Measurements from ENCODE around the gene KRT7.
A peak's percentile ranks its signal among the peaks of the same experiment; 100 is the strongest.

Gene KRT7

DNA sequence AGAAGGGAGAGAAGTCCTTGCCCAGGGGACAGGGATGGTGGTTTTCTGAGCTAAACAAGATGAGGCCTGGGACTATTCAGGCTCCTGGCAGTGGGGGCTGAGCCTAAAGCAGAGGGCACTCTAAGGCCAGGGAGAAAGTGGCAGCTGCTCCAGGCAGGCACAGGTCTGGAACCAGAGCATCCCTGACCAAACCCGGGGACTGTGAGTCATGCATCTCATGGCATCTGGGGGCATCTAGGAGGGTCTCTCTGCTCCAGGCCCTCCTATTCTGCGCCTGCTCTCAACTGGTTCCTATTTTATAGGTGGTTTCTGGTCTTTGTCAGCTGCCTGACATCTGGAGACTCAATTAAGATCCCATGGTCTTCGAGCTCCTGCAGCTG, 11.6 kb downstream of the KRT7 start:
- TF ChIP-seq, protein P1, sequence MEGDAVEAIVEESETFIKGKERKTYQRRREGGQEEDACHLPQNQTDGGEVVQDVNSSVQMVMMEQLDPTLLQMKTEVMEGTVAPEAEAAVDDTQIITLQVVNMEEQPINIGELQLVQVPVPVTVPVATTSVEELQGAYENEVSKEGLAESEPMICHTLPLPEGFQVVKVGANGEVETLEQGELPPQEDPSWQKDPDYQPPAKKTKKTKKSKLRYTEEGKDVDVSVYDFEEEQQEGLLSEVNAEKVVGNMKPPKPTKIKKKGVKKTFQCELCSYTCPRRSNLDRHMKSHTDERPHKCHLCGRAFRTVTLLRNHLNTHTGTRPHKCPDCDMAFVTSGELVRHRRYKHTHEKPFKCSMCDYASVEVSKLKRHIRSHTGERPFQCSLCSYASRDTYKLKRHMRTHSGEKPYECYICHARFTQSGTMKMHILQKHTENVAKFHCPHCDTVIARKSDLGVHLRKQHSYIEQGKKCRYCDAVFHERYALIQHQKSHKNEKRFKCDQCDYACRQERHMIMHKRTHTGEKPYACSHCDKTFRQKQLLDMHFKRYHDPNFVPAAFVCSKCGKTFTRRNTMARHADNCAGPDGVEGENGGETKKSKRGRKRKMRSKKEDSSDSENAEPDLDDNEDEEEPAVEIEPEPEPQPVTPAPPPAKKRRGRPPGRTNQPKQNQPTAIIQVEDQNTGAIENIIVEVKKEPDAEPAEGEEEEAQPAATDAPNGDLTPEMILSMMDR (IDR thresholded peaks at IDR 0.05; ENCODE audit: extremely low read depth, missing control alignments): no peak
- DNase-seq (ENCODE audit: low spot score): no peak

DNA sequence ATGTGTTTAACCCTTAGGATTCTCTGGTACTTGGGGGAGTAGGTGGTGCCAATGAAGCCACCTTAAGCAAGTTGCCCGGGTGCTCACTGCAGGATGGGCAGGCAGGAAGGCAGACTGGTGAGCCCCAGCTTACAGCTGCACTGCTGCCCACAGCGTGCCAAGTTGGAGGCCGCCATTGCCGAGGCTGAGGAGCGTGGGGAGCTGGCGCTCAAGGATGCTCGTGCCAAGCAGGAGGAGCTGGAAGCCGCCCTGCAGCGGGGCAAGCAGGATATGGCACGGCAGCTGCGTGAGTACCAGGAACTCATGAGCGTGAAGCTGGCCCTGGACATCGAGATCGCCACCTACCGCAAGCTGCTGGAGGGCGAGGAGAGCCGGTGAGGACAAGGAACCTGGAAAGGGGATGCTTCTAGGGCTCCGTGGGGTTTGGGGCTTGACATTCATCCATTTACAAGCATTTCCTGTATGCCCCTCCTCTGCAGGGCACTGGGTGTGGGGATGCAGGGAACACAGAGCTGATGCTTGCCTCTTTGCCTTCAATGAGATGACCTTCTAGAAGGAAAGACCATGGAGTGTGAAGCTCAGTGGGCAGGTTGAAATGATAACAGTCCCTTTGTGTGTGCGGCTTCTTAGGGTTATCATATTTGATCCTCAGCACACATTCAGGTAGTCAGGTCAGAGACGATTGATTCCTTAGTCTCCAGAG, 12.4 kb downstream of the KRT7 start:
- TF ChIP-seq, protein P1 (IDR thresholded peaks at IDR 0.05; ENCODE audit: extremely low read depth, missing control alignments): no peak
- DNase-seq (ENCODE audit: low spot score): no peak

DNA sequence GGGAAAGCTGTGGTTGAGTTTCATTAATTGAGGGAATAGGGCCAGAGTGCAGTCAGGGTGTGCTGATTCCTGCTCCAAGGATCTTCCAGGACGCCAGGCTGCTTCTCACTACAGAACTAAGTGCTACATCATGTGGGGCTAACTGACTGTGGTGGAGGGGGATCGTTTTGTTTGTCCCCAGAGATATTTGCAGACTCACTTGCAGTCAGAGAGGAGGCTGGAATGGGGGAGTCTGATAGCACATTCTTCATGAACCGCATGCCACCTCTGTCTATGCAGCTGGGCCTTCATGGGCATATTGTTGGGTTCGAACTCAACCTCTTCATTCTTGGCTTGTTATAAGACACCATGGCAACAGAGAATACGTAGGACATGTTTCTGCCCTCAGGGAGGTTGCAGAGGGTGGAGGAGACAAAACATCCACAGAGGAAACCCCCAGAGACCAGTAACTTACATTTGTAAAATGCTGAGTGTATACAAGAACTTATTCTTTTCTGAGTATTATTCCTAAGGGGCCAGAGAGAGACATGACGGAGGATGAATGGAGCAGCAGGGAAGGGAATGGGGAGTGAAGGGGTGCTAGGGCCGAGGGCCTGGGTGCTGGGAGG, 13.0 kb downstream of the KRT7 start:
- TF ChIP-seq, protein P1 (IDR thresholded peaks at IDR 0.05; ENCODE audit: extremely low read depth, missing control alignments): no peak
- DNase-seq (ENCODE audit: low spot score): peak; percentile 9

DNA sequence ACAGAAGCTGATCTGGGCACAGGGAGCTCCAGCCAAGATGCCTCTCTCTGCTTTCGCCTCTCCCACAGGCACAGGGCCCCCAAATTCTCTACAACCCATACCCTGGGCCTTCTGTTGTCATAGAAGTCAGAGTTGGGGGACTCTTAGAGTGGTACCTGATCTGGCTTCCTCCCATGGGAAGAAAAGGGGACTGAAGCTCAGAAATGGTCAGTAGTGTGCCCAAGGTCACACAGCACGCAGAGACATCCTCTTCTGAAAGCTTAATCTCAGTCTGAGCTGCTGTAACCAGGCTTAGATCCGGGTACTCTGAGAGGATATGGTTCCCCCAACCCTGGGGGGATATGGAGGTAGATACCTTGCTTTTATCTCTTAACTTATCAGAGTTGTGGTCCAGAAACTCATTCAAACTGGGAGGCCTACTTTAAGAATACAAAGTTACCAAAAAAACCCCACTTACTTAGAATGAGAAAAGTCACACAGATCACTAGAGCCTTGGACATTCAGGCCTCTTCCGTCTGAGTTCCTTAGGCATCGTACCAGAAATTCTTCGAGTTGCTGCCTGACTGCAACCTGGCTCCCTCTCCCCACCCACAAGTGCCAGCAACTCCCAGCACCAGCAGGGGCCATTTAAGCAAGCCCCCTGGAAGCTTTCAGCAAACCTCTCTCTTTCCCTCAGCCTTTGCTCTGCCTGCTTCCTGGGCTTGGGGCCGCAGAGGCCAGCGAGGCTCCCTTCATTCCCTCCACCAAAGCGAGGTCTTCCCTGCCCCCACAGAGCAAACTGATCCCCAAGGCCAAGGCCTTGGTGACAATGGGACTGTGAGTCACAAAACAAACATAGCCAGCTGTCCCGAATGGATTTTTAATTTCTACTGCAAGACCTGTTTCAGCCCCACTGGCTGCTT, 13.9 kb downstream of the KRT7 start:
- TF ChIP-seq, protein P1 (IDR thresholded peaks at IDR 0.05; ENCODE audit: extremely low read depth, missing control alignments): no peak
- DNase-seq (ENCODE audit: low spot score): peak; percentile 33

DNA sequence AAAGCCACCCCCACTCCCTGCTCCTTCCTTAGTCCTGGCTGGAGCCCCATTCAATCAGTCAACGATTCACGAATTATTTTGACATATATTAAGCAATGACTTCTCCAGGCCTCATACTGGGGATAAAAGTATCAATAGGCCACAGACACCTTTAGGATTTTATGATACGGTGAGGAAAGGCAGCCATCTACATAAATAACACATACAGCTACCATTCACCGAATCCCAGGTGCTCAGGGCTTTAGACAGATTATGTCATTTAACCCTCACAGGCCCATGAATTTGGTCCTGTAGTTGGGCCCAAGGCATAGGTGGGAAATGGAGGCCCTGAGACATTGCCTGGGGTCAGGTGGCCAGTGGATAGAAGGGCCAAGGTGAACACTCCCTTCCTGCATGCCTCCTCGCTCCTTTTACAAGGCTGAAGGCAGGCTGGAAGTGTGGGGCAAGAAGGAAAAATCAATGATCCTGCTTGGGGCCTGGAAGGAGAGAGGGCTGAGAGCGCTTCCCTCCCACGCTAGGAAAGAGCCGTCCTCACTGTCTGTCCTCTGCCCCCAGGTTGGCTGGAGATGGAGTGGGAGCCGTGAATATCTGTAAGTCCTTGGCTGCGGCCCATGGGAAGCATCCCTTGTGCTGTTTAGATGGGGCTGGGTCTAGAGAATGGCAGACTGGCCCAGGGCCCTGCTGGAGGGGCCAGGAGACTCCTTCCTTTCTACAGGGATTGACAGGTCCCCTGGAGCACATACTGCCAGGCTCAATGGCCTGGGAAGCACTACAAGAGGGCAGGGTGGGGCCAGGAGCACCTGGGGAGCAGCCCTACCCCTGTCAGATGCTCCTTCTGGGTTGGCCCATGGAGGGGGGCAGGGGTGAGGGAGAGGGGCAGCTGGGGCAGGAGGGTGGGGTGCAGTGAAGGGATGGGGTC, 14.8 kb downstream of the KRT7 start:
- no peak for DNase-seq (ENCODE audit: low spot score)

More for the DNA sequence above, 14.8 kb downstream of the KRT7 start:
- TF ChIP-seq, protein P1 (IDR thresholded peaks at IDR 0.05; ENCODE audit: extremely low read depth, missing control alignments): no peak

Measured in GM20000 (cell line).